AML-193 (cell line): ENCODE data around the gene SPINK8.
"Not testable (repeated sequence)": the region's sequence is repeated elsewhere in the genome, so short reads cannot be mapped to it uniquely, and the experiment has no call there.

ENCODE experiments used
- DNase-seq, 2 experiments: peaks; one replicate each; lab custom pipeline; 2025; lab: John Stamatoyannopoulos, UW

SPINK8 gene

GRCh38 chr3:48331706-48332435, 1.6 kb downstream of the SPINK8 start:
- DNase-seq = not testable (repeated sequence)

GRCh38 chr3:48320996-48321395, 12.5 kb downstream of the SPINK8 start:
- DNase-seq = no peak

GRCh38 chr3:48318713-48319468, 14.6 kb downstream of the SPINK8 start:
- DNase-seq = no peak

- no peak for DNase-seq
Measured at GRCh38 chr3:48314542-48314941, 18.9 kb downstream of the SPINK8 start.

- peak; percentile 54 for DNase-seq
Measured at GRCh38 chr3:48306860-48307530, 26.5 kb downstream of the SPINK8 start.

GRCh38 chr3:48306290-48306689, 27.2 kb downstream of the SPINK8 start:
- DNase-seq = no peak

DNA sequence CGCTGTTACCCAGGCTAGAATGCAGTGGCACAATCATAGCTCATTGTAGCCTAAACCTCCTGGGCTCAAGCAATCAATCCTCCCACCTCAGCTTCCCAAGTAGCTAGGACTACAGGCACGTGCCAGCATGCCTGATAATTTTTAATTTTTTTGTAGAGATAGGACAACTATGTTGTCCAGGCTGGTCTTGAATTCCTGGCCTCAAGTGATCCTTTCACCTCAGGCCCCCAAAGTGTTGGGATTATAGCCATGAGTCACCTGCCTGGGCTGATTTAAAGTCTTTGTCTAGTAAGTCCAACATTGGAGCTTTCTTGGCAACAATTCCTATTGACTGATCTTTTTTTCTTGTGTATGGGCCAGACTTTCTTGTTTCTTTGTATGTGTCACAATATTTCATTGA, 28.1 kb downstream of the SPINK8 start:
- no peak for DNase-seq

GRCh38 chr3:48303021-48303420, 30.4 kb downstream of the SPINK8 start:
- no peak for DNase-seq

DNA sequence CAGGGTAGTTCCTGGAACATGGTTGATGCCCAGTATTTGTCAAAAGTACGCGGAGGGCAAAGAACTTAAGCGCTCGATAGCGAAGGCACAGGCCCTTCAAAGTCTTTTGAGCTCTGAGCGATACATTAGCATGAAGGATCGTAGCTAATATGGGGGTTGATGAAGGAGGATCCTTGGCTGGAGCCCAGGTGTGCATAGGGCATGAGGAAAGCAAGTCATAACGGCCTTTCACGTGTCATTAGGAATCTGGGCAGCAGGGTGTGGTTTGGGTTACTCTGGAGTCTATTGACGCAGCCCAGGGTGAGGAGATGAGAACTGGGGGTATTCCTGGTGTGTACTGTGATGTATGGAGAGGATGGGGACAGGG, 31.7 kb downstream of the SPINK8 start:
- DNase-seq = peak; percentile 25 to 63

- DNase-seq = peak; percentile 94 to 98
Measured at GRCh38 chr3:48301020-48301799, 32.3 kb downstream of the SPINK8 start, which contains the start of gene NME6. NME6 (minus strand) TSS chr3:48301367.

DNA sequence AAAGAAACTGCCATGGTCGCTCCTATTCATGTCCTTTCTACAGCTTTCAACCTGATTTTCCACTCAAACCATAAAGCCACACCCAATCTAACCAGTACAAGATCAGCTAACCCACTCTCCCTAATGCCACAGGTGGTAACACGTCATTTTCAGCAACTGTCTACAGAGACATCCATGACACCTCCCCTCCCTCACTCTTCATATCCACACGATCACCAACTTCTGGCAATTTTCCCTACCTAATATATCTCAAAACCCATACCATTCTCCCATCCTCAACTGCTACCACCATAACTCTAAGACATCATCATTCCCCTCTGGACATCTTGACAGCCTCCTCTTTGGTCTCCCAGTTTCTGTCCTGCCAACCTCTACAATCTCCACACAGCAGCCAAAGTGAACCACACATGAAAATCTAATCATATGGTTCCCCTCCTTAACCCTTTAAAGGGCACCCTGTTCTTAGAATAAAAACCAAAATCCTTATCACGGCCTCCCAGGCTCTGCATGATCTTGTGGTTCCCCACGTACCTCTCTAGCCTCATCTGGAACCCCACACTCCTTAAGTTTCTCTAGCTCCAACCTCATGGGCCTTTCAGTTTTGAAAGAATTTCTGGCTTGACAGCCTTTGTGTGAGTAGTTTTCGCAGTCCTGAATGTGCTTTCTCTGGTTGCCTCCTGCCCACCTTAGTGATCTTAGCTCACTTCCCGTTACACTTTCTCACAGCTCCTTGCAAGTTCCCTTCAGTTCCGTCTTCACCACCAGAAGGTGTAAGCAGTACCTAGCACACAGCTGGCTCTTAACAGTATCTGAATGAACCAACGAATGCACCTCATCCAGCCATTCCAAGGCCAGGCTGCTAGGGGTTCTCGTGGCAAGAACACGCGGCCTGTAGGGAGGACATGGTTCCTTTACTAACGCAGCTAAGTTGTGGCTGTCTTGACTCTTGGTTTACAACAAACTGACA, 33.4 kb downstream of the SPINK8 start:
- peak; percentile 81 to 86 for DNase-seq

DNA sequence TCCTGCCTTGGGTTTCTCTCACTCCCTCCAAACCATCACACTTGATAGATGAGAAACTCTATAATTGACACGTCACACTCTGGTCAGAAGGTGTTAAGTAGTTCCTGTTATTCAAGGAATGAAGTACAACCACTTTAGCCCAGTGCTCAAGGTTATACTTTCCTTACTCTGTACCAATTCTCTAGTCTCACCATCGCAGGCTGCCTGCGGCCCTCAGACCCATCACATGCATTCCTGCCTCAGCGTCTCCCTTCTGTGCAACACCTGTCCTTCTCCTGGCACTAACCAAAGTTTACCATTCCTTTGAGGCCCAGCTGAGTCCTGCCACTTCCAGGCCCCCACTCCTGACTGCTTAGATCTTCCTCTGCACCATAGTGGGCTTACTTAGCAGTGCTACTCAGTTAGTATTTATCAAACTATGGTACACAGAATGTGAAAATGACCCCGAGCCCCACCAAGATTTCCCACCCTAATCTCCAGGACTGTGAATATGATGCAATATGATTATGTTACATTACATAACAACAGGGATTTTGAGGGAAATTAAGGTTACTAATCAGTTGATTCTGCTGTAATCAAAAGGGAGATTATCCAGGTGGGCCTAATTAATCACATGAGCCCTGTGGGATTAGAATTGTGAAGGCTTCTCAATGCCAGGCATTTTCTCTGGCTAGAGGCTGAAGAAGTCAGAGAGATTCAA, 36.2 kb downstream of the SPINK8 start:
- no peak for DNase-seq

- no peak for DNase-seq
Measured at GRCh38 chr3:48296699-48297098, 36.8 kb downstream of the SPINK8 start.

DNA sequence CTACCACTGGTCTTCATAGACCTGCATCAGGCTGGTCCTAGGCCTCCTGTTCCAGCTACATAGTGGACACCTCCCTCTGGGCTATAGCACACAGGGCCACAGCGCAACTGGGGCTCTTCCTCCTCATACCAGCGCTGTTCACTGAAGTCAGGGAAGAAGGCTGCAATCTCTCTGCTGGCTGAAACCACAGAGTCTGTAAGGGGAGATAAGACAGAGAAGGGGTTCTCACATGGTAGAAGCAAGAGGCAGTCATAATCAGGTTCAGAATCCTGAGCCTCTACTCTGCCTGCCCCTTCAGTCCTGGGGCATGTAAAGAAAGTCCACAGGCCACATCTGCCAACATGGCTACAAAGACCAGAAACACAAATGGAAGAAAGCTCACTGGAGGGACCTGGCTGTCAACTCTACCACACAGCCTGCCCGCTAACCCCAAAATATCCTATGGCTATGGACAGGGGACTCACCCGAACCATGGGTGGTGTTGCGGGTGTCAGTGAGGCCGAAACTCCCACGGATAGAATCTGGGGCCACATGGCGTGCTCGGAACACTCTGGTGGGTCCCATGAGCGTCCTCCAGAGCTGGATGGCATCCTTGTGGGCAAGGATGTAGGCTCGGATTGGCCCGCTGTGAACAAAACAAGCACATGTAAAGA, 38.7 kb downstream of the SPINK8 start:
- DNase-seq = no peak

DNA sequence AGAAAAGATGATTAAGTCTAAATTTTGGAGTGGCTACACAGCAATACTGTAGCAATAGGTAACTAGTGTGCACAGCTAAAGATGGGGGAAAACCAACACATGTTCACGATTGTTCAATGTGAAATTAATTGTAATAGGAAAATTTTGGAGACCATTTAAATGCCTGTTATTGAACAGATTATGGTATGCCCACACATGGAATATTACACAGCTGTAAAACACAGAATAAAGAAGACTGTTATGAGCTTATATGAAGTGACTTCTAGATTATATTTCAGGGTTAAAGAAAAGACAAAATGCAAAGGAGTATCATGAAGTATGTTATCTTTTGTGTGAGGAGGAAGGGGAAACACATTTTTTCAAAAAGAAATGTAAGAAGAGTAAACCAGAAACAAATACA, 43.8 kb downstream of the SPINK8 start:
- no peak for DNase-seq

GRCh38 chr3:48287034-48287433, 46.4 kb downstream of the SPINK8 start:
- no peak for DNase-seq

DNA sequence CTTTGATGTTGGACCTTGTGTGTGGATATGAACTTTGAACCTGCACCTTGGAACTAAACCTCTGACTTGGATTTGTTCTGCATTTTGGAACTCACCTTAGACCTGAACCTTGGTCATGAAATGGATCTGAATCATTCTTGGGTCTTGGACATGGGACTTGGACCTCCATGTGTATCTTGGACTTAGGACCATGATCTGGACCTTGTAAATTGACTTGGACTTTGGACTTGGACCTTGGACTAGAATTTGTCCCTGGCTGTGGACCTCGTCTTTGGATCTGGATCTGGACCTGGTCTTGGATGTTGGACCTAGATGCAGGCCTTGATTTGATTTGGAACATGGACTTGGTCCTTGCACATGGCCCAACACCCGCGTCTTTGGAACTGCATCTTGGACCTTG, 47.2 kb downstream of the SPINK8 start:
- DNase-seq = no peak

- DNase-seq = no peak
Measured at GRCh38 chr3:48285675-48286074, 47.8 kb downstream of the SPINK8 start.

GRCh38 chr3:48285132-48285531, 48.3 kb downstream of the SPINK8 start:
- DNase-seq = no peak

DNA sequence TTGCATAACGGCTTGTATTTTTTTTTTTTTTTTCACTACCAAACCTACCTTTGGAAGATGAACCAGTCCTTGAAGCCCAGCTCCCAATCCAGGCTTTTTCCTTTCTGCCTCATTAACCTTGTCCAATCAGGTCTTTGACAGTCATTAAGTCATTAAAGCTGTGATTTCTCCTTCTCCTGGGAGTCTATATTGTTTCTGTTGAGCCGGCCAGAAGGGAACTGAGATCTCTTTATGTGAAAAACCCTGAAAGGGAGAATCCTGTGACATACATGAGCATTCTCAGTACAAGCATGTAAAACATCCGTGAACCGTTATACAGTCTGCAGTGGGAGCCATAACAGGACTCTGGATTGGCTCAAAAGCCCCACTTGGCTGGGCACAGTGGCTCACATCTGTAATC, 52.6 kb downstream of the SPINK8 start:
- DNase-seq = no peak
